Measurements from ENCODE around the gene RRP15. TPM values are rescaled to one million over a fixed set of nuclear protein-coding genes. Genes with fewer than 3 reads are reported as not detected.

Gene RRP15
- total and polyA plus RNA-seq, 2 of the 13 experiments (the other 11 are each of a cell fraction or from before 2014, with no cell fraction given): 2.1 to 37.5 TPM

DNA sequence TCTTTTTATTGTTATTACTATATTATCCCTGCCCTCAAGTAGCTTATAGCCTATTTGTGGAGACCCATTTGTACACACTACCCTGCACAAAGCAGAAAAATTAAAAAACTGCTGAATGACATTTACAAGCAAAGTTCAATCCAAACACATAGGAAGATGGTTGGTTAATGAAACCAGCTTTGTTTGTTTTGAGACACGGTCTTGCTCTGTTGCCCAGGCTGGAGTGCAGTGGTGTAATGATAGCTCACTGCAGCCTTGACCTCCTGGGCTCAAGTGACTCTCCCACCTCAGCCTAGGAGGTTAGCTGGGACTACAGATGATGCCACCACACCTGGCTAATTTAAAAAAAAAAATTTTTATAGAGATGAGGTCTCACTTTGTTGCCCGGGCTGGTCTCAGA, 91.6 kb downstream of the RRP15 start (continued):
- TF ChIP-seq, protein P1, sequence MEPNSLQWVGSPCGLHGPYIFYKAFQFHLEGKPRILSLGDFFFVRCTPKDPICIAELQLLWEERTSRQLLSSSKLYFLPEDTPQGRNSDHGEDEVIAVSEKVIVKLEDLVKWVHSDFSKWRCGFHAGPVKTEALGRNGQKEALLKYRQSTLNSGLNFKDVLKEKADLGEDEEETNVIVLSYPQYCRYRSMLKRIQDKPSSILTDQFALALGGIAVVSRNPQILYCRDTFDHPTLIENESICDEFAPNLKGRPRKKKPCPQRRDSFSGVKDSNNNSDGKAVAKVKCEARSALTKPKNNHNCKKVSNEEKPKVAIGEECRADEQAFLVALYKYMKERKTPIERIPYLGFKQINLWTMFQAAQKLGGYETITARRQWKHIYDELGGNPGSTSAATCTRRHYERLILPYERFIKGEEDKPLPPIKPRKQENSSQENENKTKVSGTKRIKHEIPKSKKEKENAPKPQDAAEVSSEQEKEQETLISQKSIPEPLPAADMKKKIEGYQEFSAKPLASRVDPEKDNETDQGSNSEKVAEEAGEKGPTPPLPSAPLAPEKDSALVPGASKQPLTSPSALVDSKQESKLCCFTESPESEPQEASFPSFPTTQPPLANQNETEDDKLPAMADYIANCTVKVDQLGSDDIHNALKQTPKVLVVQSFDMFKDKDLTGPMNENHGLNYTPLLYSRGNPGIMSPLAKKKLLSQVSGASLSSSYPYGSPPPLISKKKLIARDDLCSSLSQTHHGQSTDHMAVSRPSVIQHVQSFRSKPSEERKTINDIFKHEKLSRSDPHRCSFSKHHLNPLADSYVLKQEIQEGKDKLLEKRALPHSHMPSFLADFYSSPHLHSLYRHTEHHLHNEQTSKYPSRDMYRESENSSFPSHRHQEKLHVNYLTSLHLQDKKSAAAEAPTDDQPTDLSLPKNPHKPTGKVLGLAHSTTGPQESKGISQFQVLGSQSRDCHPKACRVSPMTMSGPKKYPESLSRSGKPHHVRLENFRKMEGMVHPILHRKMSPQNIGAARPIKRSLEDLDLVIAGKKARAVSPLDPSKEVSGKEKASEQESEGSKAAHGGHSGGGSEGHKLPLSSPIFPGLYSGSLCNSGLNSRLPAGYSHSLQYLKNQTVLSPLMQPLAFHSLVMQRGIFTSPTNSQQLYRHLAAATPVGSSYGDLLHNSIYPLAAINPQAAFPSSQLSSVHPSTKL (CRISPR knock-in tag; IDR thresholded peaks at IDR 0.05): peak; percentile 53
- no peak for TF ChIP-seq HNF1A (IDR thresholded peaks at IDR 0.05; ENCODE audit: low read depth)
- no peak for TF ChIP-seq HNF1A (CRISPR knock-in tag; IDR thresholded peaks at IDR 0.05; ENCODE audit: borderline replicate concordance)
- no peak for TF ChIP-seq ZNF225 (CRISPR knock-in tag; IDR thresholded peaks at IDR 0.05)
- TF ChIP-seq, protein P2, sequence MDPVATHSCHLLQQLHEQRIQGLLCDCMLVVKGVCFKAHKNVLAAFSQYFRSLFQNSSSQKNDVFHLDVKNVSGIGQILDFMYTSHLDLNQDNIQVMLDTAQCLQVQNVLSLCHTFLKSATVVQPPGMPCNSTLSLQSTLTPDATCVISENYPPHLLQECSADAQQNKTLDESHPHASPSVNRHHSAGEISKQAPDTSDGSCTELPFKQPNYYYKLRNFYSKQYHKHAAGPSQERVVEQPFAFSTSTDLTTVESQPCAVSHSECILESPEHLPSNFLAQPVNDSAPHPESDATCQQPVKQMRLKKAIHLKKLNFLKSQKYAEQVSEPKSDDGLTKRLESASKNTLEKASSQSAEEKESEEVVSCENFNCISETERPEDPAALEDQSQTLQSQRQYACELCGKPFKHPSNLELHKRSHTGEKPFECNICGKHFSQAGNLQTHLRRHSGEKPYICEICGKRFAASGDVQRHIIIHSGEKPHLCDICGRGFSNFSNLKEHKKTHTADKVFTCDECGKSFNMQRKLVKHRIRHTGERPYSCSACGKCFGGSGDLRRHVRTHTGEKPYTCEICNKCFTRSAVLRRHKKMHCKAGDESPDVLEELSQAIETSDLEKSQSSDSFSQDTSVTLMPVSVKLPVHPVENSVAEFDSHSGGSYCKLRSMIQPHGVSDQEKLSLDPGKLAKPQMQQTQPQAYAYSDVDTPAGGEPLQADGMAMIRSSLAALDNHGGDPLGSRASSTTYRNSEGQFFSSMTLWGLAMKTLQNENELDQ (CRISPR knock-in tag; IDR thresholded peaks at IDR 0.05; ENCODE audit: borderline replicate concordance): no peak
- TF ChIP-seq, protein P3, sequence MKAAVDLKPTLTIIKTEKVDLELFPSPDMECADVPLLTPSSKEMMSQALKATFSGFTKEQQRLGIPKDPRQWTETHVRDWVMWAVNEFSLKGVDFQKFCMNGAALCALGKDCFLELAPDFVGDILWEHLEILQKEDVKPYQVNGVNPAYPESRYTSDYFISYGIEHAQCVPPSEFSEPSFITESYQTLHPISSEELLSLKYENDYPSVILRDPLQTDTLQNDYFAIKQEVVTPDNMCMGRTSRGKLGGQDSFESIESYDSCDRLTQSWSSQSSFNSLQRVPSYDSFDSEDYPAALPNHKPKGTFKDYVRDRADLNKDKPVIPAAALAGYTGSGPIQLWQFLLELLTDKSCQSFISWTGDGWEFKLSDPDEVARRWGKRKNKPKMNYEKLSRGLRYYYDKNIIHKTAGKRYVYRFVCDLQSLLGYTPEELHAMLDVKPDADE (CRISPR knock-in tag; IDR thresholded peaks at IDR 0.05): no peak
- TF ChIP-seq GZF1 (CRISPR knock-in tag; IDR thresholded peaks at IDR 0.05): no peak
- TF ChIP-seq RARA (CRISPR knock-in tag; IDR thresholded peaks at IDR 0.05): peak; percentile 58
- TF ChIP-seq, protein P4, sequence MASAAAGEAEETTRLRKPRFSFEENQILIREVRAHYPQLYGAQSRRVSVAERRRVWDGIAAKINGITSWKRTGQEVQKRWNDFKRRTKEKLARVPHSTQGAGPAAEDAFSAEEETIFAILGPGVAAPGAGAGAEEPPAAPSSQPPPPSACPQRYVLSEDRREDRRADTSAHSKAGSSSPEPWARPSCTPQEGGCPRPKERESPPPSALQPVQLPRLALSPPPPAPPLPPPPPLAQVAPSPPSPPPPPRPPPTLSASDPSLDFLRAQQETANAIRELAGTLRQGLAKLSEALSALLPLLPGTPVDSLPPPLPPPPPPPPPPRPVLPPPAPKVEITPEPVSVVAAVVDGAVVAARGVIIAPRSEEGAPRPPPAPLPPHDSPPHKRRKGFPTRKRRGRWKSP (CRISPR knock-in tag; IDR thresholded peaks at IDR 0.05): no peak
- TF ChIP-seq TSC22D2 (CRISPR knock-in tag; IDR thresholded peaks at IDR 0.05; ENCODE audit: borderline replicate concordance): no peak
- TF ChIP-seq TIGD3 (CRISPR knock-in tag; IDR thresholded peaks at IDR 0.05; ENCODE audit: borderline replicate concordance): no peak
- no peak for TF ChIP-seq ZKSCAN5 (CRISPR knock-in tag; IDR thresholded peaks at IDR 0.05)

Data from HepG2 (cell line).